Renal cortical epithelial cell (primary cell): ENCODE measurements around the gene SRCAP. TPM values are rescaled to one million over a fixed set of nuclear protein-coding genes. Genes with fewer than 3 reads are reported as not detected.
A peak's percentile ranks its signal among the peaks of the same experiment; 100 is the strongest.
"Not testable (repeated sequence)": the region's sequence is repeated elsewhere in the genome, so short reads cannot be mapped to it uniquely, and the experiment has no call there.

ENCODE experiments used
- DNase-seq: peaks from one replicate; pipeline ENCODE4 v3.0.0-alpha.2; 2011; ENCODE audit warnings: low read depth
- total RNA-seq: library from RNA; depleted of rRNA; stranded (reverse); fragments of >200 nt; gene quantifications from 2 replicates; pipeline ENCODE4 v1.2.3, GENCODE V29; 2014

The SRCAP gene
- total RNA-seq, 1 donor from 2014 or later: 74.0 TPM

- peak; percentile 56 for DNase-seq
These were observed 694 bp upstream of the SRCAP start for GRCh38 chr16:30698139-30698815.

- no peak for DNase-seq
These were observed 686 bp downstream of the SRCAP start for GRCh38 chr16:30699615-30700099.

GRCh38 chr16:30700491-30700890 lies 1.5 kb downstream of the SRCAP start:
- DNase-seq: no peak

- DNase-seq: no peak
These were observed 2.0 kb downstream of the SRCAP start for GRCh38 chr16:30700971-30701370.

GRCh38 chr16:30703071-30703470 lies 4.1 kb downstream of the SRCAP start:
- not testable (repeated sequence) for DNase-seq

GRCh38 chr16:30703971-30704370 lies 5.0 kb downstream of the SRCAP start:
- DNase-seq: no peak

- DNase-seq: no peak
These were observed 7.1 kb downstream of the SRCAP start for GRCh38 chr16:30706046-30706445.

- DNase-seq: no peak
These were observed 12.0 kb downstream of the SRCAP start for GRCh38 chr16:30710971-30711370.

- no peak for DNase-seq
These were observed 12.7 kb downstream of the SRCAP start for GRCh38 chr16:30711712-30712111.

GRCh38 chr16:30715750-30716445 lies 16.9 kb downstream of the SRCAP start:
- DNase-seq: no peak

GRCh38 chr16:30720086-30720485 lies 21.1 kb downstream of the SRCAP start:
- no peak for DNase-seq

GRCh38 chr16:30720694-30721093 lies 21.7 kb downstream of the SRCAP start:
- no peak for DNase-seq

GRCh38 chr16:30721167-30721566 lies 22.2 kb downstream of the SRCAP start:
- no peak for DNase-seq

GRCh38 chr16:30721606-30722005 lies 22.6 kb downstream of the SRCAP start:
- no peak for DNase-seq

GRCh38 chr16:30722443-30722842 lies 23.5 kb downstream of the SRCAP start:
- no peak for DNase-seq

GRCh38 chr16:30722916-30723315 lies 23.9 kb downstream of the SRCAP start:
- no peak for DNase-seq

GRCh38 chr16:30723725-30724355 lies 24.9 kb downstream of the SRCAP start:
- no peak for DNase-seq

GRCh38 chr16:30724641-30725417 lies 25.9 kb downstream of the SRCAP start:
- DNase-seq: no peak

GRCh38 chr16:30725418-30725792 lies 26.4 kb downstream of the SRCAP start:
- no peak for DNase-seq

- DNase-seq: no peak
These were observed 29.4 kb downstream of the SRCAP start for GRCh38 chr16:30728321-30728720.

- DNase-seq: no peak
These were observed 30.1 kb downstream of the SRCAP start for GRCh38 chr16:30728899-30729672.
